Liver (tissue), 9 donors: Measurements from ENCODE around the gene TRMT2A. TPM values are rescaled to one million over a fixed set of nuclear protein-coding genes. Genes with fewer than 3 reads are reported as not detected.

Experiments used
- DNase-seq: peaks from one replicate; pipeline ENCODE4 v3.0.0-alpha.2; 2017; ENCODE audit warnings: low spot score
- H3K27ac ChIP-seq, 2 donors: one replicate each; pipeline ENCODE4 v1.7.0; 2013; ENCODE audit warnings: inconsistent platforms in 2 of 2, low read length in 2 of 2, control low read depth in 1 of 2, low read depth in 1 of 2, mild to moderate bottlenecking in 1 of 2
- H3K27me3 ChIP-seq, 4 donors: one replicate each; pipeline versions ENCODE4 v1.6.1 to v1.7.0; 2013; ENCODE audit warnings: low read length in 3 of 4, inconsistent platforms in 1 of 4, mild to moderate bottlenecking in 1 of 4, moderate library complexity in 1 of 4; ENCODE audit not compliant: control insufficient read depth in 4 of 4, insufficient read depth in 4 of 4
- H3K36me3 ChIP-seq, 4 donors: one replicate each; pipeline versions ENCODE4 v1.6.1 to v1.7.0; 2013; ENCODE audit warnings: low read length in 3 of 4, mild to moderate bottlenecking in 3 of 4, low read depth in 1 of 4, moderate library complexity in 1 of 4; ENCODE audit not compliant: control insufficient read depth in 4 of 4, insufficient read depth in 3 of 4
- H3K4me1 ChIP-seq, 4 donors: one replicate each; pipeline versions ENCODE4 v1.6.1 to v1.7.0; 2013; ENCODE audit warnings: low read length in 3 of 4, mild to moderate bottlenecking in 3 of 4, moderate library complexity in 1 of 4; ENCODE audit not compliant: control insufficient read depth in 4 of 4, insufficient read depth in 4 of 4
- H3K4me3 ChIP-seq, 3 donors: one replicate each; pipeline versions ENCODE4 v1.6.1 to v1.7.0; 2013; ENCODE audit warnings: low read length in 3 of 3, control low read depth in 1 of 3, low read depth in 1 of 3, mild to moderate bottlenecking in 1 of 3
- H3K9ac ChIP-seq, 2 donors: one replicate each; pipeline ENCODE4 v1.7.0; 2013; ENCODE audit warnings: low read length in 2 of 2, mild to moderate bottlenecking in 2 of 2, moderate library complexity in 2 of 2, control low read depth in 1 of 2, low read depth in 1 of 2
- H3K9me3 ChIP-seq, 4 donors: one replicate each; pipeline versions ENCODE4 v1.6.1 to v1.7.0; 2013; ENCODE audit warnings: low read length in 3 of 4; ENCODE audit not compliant: control insufficient read depth in 4 of 4
- ATF3 ChIP-seq: IDR thresholded peaks from 2 replicates; pipeline ENCODE4 v1.6.1; 2016; ENCODE audit warnings: antibody characterized with exemption
- CTCF ChIP-seq: fragments of 150-350 bp; IDR thresholded peaks from 2 replicates; pipeline ENCODE4 v1.5.1; 2017; ENCODE audit warnings: improper control_type of control experiment, low read depth, low read length; ENCODE audit not compliant: missing input control
- EGR1 ChIP-seq, 2 donors: IDR thresholded peaks; 2 replicates each; pipeline ENCODE4 v1.6.1; 2016 to 2018; ENCODE audit warnings: antibody characterized with exemption in 2 of 2, low read depth in 2 of 2
- FOXA1 ChIP-seq: IDR thresholded peaks from 2 replicates; pipeline ENCODE4 v1.6.1; 2016; ENCODE audit warnings: antibody characterized with exemption
- FOXA2 ChIP-seq: IDR thresholded peaks from 2 replicates; pipeline ENCODE4 v1.6.1; 2016; ENCODE audit warnings: antibody characterized with exemption
- HNF4A ChIP-seq, 2 donors: conservative IDR thresholded peaks; 2 replicates each; pipeline ENCODE4 v1.6.1; 2016; ENCODE audit warnings: antibody characterized with exemption in 2 of 2, mild to moderate bottlenecking in 2 of 2
- HNF4G ChIP-seq: IDR thresholded peaks from 2 replicates; pipeline ENCODE4 v1.6.1; 2016; ENCODE audit warnings: antibody characterized with exemption
- JUND ChIP-seq, 2 donors: IDR thresholded peaks; 2 replicates each; pipeline ENCODE4 v1.6.1; 2016; ENCODE audit warnings: antibody characterized with exemption in 2 of 2
- MAX ChIP-seq: IDR thresholded peaks from 2 replicates; pipeline ENCODE4 v1.6.1; 2016; ENCODE audit warnings: antibody characterized with exemption
- NR2F2 ChIP-seq: IDR thresholded peaks from 2 replicates; pipeline ENCODE4 v1.6.1; 2016; ENCODE audit warnings: antibody characterized with exemption
- RAD21 ChIP-seq, 2 donors: IDR thresholded peaks; 2 replicates each; pipeline ENCODE4 v1.6.1; 2016; ENCODE audit warnings: antibody characterized with exemption in 2 of 2, mild to moderate bottlenecking in 2 of 2
- REST ChIP-seq: IDR thresholded peaks from 2 replicates; pipeline ENCODE4 v1.6.1; 2016; ENCODE audit warnings: antibody characterized with exemption, mild to moderate bottlenecking
- RXRA ChIP-seq, 2 donors: IDR thresholded peaks; 2 replicates each; pipeline ENCODE4 v1.6.1; 2017 to 2018; ENCODE audit warnings: antibody characterized with exemption in 2 of 2, mild to moderate bottlenecking in 1 of 2
- SP1 ChIP-seq: IDR thresholded peaks from 2 replicates; pipeline ENCODE4 v1.6.1; 2018; ENCODE audit warnings: antibody characterized with exemption, mild to moderate bottlenecking
- TAF1 ChIP-seq: conservative IDR thresholded peaks from 2 replicates; pipeline ENCODE4 v1.6.1; 2016; ENCODE audit warnings: antibody characterized with exemption, mild to moderate bottlenecking
- YY1 ChIP-seq: IDR thresholded peaks from 2 replicates; pipeline ENCODE4 v1.6.1; 2016; ENCODE audit warnings: antibody characterized with exemption, mild to moderate bottlenecking
- ZBTB33 ChIP-seq: IDR thresholded peaks from 2 replicates; pipeline ENCODE4 v1.6.1; 2016; ENCODE audit warnings: antibody characterized with exemption
- WGBS: extraction: QIAGEN DNeasy Blood & Tissue Kit; methylation state at CpG from one replicate; pipeline ENCODE4 v1.1.7; 2013; 5-methylcytosine and 5-hydroxymethylcytosine counted together
- polyA plus RNA-seq, 2 donors: library from polyadenylated mRNA; stranded (reverse) in 1 of 2; unstranded in 1 of 2; fragments of 200-250 nt in 1 of 2; fragments of >200 nt in 1 of 2; fragmentation: Nextera tagmentation in 1 of 2; extraction: Ambion mirVana in 1 of 2; gene quantifications; one replicate each; pipeline versions ENCODE4 v1.2.1 to v1.2.3, GENCODE V29; 2013 to 2015
- total RNA-seq, 2 donors: library from RNA; depleted of rRNA; stranded (reverse); fragments of >200 nt; gene quantifications; one replicate each; pipeline ENCODE4 v1.2.3, GENCODE V29; 2014
- donor health status: healthy.
- donor health status: healthy.
- donor health status: healthy.
- donor health status: healthy.
- donor health status: healthy.

The TRMT2A gene
- total and polyA plus RNA-seq, 4 donors = 19.9 to 32.9 (median 25.2) TPM

GRCh38 chr22:20080445-20080775, 36.6 kb downstream of the TRMT2A start:
- no peaks in the 10 kb centered on the region for H3K36me3 ChIP-seq
- H3K9ac ChIP-seq = peak overlapping the region; percentile 61 to 89
- no peaks in the 10 kb centered on the region for H3K27me3 ChIP-seq
- no peaks in the 10 kb centered on the region for H3K9me3 ChIP-seq
- DNase-seq = peak; percentile 73
- under 1% methylated on average over 34 of the region's 34 CpGs for WGBS
- TF ChIP-seq YY1 = no peak
- no peak for TF ChIP-seq RXRA (IDR thresholded peaks at IDR 0.05)
- no peak for TF ChIP-seq ZBTB33
- TF ChIP-seq HNF4A (conservative IDR thresholded peaks at IDR 0.05) = no peak
- no peak for TF ChIP-seq ATF3
- no peak for TF ChIP-seq TAF1
- no peak for TF ChIP-seq JUND (IDR thresholded peaks at IDR 0.05)
- no peak for TF ChIP-seq MAX
- no peak for TF ChIP-seq EGR1 (IDR thresholded peaks at IDR 0.05; ENCODE audit: low read depth in 2 of 2)
- no peak for TF ChIP-seq SP1
- no peak for TF ChIP-seq HNF4G
- no peak for TF ChIP-seq NR2F2
- no peak for TF ChIP-seq FOXA1
- no peak for TF ChIP-seq CTCF
- no peak for TF ChIP-seq RAD21 (IDR thresholded peaks at IDR 0.05)
- no peak for TF ChIP-seq FOXA2
- no peak for TF ChIP-seq REST
- H3K4me3 ChIP-seq = peak overlapping the region; percentile 75 to 90 (median 88)
- peaks cover 22 to 45% (median 42%) of the 10 kb centered on the region in 4 donors for H3K4me1 ChIP-seq
- peak overlapping the region; percentile 69 to 84 for H3K27ac ChIP-seq
